NCI-H2171 (cell line): ENCODE measurements around the gene ANKRD6.

Source experiments
- DNase-seq: peaks from one replicate; lab custom pipeline; 2025; lab: John Stamatoyannopoulos, UW

The ANKRD6 gene

DNA sequence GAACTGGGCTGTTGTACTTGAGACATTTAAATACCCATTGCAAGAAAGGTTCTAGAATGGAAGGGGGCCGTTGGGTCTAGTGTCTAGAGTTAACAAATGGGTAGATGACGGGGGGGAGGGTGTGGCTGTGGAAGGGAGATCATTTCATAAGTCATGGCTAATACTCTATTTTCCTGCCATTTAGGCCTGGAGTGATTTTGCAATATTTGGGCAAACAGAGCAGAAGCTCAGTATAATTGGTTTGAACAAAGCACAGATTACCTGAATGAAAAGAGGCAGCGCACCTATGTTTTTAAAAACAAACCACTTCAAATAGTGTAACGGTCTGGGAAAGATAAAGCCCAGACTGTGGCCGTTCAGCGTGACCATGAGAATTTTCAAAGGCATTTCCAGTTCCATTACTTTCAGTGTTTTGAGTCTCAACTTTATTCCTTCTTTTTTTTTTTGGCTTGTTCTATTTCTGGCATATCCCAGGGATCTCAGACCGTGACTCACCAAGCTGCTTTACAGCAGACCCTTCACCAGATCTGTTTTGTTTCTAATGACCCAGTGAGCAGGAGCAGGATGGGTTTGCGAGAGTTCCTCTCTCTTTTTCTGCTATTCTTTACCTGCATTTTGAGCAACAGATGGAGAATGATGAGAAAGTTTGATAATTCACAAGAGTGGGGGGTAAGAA lies 131.9 kb downstream of the ANKRD6 start:
- no peak for DNase-seq

DNA sequence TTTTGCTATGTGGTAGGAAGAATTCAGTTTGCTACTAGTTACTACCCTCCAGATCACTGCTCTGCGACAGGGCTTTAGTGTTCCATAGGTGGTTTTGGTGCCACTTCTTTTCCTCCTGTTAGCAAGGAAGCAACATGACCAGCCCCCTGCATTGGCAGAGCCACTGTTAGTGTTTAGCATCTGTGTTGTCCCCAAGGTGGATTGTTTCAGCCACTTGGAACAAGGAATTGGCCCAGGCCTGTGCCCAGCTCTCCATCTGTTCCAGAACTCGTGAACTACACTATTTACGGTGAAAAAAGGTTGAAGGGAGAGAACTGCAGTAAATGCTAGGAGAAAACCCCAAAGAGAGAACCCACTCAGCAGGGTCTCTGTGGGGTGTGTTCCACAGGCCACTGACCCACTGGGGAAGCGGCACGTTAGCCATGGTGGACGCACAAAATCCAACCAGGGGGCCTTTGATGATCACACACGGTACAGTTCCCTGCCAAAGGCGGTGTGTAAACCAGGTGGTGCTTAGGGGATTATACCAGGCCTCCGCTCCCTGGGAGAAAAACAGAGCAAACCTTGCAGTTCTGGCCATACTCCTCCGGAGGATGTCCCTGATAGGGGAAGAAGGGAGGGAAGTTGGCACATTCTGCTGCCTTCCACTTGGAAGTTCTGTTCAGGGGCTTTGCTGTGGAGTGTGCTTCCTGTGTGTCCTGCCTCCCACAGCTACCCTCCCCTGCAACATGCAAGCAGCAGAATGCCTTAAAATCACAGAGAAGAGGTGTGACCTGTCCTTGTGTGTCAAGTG lies 133.3 kb downstream of the ANKRD6 start:
- peak; percentile 12 for DNase-seq

DNA sequence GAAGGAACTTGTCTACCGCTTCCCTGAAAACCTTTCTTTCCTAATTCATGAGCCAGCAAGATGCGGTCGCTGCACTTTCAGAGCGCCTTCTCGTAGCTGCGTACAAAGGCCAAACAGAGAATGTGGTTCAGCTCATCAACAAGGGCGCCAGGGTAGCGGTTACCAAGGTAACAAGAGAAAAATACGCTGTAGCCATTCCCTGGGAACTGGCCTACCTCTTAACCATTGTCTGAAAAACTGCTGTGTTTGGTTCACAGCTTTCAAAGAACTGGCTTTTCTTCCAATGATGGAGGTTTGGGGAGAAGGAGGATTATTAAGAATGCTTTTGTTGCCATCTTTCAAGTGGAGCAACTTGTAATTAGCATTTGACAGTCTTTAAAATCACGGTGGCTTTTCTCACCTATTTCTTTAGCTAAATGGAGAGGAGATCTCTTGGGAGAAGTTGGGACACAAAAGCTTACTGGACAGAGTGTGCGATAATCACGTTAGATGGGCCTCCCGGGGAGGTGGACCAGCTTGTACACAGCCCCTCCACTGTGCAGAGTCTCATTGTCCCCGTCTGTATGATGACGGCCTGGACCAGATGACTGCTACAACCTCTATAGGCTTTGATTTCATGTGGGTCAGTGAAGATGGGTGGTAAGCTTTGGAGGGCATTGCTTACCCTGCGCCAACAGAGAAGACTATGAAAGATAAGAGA lies 134.1 kb downstream of the ANKRD6 start:
- DNase-seq, result no peak

DNA sequence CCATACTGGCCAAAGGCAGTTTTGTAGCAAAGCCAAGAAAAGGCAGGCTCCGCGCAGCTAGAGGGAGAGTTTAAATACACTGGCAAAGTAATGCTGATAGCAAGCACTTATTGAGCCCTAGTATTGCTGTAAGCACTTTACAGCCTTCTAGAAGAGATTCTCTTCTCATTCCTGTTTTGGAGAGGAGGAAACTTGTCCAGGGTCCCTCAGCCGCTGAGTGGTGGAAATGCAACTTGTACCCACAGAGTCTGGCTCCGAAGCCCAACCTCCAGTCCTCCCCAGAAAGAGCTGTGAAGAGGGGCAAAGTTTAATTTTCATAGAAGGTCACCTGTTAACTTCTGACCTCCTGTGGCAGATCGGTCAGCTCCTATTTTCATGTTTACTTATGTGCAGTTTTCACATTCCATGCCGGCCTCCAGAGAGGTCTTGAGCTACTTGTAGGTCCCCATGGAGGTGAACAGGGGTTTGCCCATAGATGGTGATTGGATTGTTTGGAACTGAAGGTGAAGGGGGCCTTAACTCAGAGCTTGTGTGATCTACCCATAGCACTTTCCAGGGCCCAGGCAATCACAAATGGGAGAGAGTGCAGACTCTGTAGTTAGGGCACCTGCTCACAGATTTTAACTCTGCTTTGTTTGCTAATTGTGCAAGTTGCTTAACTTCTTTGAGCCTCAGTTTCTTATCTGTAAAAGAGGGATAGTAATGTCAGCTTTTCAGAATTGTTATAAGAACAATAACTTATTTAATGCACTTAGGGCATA lies 134.9 kb downstream of the ANKRD6 start:
- DNase-seq, result no peak

DNA sequence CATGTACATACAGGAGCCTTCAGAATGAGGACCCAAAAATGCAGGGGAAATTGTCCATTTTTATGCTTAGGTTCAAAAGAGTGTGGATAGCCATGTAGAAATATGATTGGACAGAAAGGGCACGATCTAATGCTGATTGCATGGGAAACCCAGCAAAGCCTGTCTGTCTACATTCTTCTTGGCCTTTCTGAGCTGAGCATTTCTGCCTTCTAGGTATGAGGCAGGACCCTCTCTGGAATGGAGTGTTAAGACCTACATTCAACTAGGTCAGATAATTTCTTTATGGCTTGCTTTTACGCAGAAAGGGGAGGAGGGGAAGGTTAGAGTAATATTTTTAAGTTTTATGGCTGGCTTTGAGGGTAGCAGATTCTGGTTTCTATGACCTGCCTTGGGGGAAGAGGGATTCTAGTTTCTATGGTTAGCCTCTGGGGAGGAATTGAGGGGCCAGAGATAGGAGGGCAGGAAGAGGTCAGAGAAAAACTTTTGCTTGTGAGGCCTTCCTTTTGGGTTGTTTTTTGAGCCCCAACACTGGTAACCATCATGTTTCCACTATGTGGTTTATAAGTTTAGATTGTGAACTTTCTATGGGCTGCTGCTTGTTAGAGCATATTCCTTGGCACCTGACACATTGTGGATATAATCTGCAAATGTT lies 142.1 kb downstream of the ANKRD6 start:
- no peak for DNase-seq

DNA sequence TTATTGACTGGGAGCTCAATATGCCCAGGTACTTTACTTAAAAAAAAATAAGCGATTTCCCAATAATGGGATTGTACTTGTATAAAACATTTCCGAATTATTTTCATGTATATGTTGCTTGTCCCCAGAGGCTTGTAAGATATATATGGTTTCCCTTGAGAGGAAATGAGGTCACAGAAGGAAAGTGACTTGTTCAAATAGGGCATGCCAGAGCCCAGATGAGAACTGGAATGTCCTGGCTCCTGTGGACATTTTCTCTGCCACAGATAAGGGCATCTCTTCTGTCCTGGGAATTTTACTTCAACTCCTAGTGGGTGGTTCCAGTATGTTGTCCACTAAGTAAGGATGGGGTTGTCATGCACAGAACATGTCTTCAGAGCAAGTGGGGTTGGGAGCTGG lies 142.6 kb downstream of the ANKRD6 start:
- no peak for DNase-seq

DNA sequence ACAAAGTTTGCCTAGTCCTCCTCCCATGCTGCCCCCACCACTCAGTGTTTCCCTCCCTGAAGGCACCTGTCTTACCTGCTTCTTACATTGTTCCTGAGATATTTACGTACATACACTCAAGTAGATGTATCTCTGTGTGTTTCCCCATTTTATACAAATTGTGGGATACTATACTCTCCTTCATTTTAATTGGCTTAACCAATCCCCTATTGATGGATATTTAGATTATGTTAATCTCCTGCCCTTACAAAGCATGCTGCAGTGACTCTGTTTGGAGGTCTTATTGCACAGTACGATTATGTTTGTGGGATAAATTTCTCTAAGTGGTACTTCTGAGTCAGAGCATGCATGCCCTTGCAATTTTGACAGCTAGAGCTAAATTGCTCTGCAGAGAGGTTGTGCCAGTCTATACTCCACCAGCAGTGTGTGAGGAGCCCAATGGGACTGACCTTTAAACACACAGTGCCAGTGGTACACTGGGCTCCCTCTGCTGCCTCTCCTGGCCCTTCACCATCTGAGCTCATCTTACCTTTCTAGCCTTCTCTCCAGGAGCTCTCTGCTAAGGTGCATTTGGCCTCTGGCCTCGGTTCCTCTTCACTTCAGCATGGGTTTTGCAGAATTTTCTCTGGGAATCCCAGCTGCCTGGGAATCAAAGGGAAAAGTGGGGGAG lies 148.2 kb downstream of the ANKRD6 start:
- no peak for DNase-seq

DNA sequence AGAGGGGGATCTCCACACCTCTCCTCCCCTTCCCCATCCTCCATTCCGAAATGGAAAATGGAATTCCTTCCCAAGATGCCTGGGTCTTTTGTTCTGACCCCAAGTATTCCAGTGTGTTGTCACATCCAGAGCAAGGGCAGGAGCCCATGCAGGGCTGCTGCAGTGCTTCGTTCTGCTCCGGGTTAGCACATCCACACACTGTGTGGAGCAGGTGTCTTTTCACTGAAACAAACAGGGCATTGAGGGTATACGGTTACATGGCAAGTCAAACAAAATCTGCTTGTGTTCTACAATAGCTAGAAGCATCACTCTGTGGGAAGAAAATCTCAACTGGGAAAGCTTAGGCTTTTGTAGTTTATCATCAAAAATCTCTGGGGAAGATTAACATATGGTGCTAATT lies 148.7 kb downstream of the ANKRD6 start:
- peak; percentile 81 for DNase-seq

DNA sequence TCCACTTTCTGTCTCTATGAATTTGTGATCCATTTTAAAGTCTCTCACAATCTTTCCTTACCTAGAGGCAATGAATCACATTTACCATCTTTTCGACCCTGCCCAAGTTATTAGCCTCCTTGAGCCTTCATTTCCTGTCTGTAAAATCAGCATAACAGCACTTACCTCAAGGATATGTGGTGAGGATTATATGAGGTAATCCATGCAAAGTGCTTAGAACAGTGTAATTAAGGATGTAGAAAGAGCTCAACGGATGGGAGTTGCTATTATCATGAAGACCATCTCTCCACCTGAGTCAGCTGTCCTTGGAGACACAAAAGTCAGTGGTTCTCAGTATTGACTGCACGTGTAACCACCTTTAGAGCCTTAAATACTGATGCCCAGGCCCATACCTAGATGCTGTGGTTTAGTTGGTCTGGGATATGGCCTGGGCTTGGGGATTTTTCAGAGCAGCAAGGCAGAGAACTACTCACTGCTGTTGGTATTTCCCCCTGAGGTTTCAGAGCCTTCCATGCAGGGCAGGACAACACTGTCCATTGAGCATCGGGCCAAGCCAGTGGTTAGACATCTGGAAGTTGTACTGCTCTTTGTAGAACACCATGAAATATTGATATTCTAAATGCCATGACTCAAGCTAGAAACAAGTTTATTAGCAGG lies 149.8 kb downstream of the ANKRD6 start:
- no peak for DNase-seq

DNA sequence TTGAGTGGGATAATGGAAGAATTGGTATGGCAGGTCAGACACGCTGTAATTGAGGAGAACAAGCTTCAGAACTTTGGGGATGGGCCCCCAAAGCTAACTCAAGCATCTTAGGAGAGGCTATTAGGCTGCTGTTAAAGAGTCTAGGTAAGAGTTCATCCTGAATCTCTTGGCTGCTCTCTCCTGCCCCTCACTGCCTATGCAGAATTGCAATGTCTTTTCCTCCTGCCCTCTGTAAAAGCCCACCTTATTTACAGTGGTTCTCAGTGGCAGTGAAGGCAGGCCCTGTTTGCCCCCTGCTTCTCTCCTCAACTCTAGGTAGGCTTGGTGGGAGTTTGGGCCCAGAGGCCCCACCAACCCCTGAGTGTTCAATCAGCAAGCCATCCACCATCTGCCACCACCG lies 150.6 kb downstream of the ANKRD6 start:
- DNase-seq, result no peak

DNA sequence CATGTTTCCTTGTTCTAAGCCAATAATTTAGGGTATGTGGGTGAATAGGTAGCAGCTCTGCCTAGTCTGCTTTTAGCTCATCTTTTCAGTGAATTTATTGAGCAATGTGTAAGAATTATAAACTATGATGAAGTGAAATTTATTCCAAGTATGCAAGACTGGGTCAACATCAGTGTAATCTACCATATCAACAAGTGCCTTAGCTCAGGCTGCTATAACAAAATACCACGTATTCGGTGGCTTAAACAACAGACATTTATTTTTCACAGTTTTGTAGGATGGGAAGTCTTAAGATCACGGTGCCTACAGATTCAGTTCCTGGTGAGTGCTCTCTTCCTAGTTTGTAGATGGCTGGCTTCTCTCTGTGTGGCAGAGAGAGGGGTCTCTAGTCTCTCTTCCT lies 151.6 kb downstream of the ANKRD6 start:
- no peak for DNase-seq

DNA sequence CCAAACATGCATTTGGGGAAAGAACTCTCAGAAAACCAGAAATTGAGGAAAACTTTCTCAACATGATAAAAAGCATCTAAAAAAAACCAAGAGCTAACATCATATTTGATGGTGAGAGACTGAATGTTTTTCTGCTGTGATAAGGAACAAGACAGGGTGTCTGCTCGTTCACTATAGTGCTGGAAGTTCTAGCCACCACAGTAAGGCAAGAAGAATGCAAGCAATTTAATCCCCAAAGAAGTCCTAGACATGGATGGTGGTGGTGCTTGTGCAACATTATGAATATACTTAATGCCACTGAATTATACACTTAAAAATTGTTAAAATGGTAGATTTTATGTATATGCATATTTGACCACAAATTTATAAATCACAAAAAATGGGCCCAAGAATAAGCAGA lies 152.2 kb downstream of the ANKRD6 start:
- no peak for DNase-seq

DNA sequence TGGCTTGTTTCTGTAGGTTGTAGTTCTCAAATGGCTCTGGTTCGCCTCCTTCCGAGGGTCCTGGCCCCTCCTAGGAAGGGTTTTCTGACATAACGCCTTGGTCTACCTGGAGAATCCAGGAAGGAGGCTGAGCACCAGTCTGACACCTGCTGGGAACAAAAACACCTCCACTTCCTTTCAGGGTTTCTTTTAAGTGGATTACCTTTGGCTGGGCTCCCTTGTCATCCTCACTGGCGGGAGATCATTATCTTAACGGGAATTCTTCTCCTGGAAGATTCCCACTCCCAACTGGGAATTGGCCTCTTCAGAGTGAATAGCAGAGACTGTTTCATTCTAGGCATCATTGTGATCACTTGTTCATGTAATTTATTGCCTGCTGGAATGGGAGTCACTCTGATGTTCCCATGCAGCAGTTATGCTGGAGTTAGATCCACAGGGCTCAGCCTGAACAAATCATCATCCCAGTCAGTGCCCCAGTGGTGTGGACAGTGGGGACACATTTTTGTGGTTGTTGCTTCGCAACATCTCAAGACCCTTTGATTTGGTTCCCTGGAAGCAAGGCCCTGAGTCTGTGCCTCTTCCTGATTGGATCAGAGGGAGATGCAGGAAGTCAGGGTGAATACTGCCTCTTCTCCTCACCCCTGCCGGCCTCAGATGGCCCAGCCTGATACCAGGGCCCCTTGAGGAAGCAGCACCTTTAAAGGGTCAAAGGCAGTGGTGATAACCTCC lies 156.5 kb downstream of the ANKRD6 start:
- DNase-seq, result no peak

DNA sequence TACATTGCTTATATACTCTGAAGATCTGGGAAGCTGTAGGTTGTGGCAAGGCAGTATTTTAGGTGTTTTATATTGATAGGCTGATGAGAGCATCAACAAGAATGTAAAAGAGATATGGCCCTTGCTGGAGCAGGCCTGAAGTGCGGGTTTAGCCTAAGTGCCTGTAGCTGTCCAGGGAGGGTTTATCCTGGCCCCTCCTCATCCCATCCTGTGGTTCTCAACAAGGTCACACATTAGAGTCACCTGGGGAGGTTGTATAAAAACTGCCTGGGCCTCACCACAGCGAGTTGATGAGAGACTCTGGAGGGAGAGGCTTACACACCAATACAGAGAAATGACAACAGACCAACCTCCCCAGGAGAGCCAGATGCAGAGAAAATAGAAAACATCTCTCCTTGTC lies 157.2 kb downstream of the ANKRD6 start:
- no peak for DNase-seq

DNA sequence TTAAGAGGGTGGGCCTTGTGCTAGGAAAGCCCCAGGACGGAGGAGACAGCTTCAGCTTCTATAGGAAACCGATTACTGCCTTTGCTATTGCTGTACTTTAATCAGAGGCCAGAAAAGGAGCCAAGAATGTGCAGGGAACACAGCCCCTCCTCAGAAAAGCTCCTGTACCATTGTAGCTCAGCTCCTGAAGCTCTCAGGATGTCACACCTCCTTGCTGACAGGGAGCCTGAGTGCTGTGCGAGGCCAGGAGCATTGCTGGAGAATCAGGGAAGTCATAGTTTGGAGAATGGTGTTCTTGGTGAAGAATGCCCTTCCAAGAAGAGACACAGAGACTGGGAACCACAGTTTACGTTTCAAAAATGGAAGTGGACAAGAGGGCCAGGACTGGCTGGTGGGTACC lies 158.8 kb downstream of the ANKRD6 start:
- no peak for DNase-seq

DNA sequence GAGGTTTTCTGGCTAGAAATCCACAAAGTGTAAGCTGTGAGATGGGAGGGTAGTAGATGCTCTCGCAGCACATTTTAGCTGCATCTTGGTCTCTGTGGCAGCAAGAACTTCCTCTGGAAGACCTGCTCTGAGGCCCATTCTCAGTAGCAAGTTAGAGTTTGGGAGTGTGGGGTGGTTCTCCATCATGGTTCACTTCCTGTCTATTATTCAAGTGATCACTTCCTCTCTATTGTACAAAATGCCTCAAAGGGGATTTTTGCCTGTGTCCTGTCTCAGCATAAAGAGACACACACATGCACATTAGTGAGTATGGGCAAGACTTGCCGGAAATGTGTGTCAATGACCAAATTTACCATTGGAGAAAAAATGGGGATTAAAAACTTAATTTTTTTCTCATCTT lies 163.1 kb downstream of the ANKRD6 start:
- no peak for DNase-seq

DNA sequence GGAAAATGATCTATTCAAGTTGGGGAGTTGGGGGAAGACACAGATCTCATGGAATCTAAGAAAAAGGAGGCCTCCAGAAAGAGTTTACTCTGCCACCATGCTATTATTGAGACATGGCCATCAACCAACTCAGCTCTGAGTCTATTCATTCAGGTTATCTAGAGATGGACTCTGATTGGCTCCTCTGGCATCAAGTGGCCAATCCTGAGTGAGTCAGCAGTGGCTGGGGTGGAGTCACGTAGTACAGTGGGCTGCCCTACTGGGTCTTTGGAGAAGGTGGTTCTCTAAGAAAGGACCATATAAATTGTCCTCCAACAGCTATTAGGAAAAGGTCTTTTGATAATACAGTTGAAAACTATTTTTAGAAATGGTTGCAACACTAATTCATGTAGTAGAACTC lies 163.5 kb downstream of the ANKRD6 start:
- DNase-seq, result no peak

DNA sequence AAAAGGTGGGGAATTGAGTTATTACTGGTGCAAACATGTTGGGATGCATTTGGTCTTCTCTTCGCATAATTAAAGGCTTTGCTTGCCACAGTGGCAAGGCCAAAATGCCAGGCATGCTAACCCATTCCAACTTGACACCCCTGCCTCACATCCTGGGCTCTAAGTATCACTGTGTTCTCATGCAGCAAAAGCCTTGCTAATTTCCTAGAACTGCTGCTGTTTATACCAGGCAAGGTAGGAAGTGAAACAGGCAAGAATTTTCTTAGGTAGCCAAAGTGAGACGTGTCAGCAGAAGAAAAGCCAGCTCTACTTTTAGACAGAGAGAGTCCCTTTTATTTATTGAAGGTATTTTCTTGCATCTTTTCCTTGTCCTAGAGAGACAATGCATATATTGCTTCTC lies 164.4 kb downstream of the ANKRD6 start:
- no peak for DNase-seq

DNA sequence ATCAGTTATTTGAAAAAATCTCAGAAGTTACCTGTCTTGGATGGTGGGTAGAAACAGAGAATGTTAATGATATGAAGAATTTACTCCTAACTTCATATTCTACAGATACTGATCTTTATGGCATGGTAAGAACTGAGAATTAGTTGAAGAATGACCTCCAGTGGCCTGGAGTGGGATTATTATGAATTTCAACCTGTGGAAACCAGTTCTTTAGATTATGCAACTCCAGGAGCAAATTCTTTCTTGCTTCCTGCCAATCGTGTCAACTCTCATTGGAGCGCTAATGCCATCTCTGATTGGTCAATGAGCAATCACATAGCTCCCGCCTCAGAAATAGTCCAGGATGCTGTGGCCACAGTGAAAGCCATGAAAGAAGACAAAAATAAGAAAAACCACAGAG lies 165.0 kb downstream of the ANKRD6 start:
- DNase-seq, result peak; percentile 12

DNA sequence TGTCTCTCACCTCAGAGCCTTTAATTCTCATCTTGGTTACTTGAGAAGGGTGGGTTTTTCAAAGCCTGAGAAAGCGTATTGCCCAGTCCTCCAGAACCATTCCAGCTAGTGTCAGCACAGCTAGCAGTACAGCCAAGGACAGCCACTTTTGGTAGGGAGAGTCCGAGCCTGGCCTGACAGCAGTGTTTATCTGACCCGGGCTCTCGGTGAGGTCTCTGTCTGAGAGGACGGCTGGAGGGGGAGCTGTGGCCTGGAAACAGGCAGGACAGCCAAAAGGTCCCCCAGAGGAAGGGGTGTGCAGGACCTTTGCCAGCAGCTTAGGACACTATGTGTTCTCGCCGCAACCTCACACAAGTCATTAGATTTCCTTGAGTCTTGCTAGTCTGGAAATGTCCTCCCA lies 166.8 kb downstream of the ANKRD6 start:
- no peak for DNase-seq
